Measurements from ENCODE around the gene CCDC69.

DNA sequence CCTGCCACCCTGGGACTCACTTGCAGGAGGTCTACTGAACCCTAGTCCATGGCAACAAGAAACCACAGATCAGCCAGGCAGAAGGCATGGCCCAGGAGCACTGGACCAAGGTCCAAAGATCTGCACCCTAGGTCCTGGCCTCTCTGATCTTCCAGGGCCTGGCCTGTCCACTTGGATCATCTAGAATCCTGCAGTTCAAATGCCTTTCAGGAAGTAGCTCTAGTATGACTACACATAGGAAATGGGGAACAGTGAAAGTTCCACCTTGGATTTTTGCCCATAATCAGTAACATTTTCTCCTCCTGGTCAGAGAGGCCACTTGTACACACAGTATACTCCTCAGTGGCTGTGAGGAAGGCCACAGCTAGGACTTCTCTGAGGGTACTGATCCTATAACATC is 77.8 kb downstream of the CCDC69 start:
- TF ChIP-seq, protein P1, sequence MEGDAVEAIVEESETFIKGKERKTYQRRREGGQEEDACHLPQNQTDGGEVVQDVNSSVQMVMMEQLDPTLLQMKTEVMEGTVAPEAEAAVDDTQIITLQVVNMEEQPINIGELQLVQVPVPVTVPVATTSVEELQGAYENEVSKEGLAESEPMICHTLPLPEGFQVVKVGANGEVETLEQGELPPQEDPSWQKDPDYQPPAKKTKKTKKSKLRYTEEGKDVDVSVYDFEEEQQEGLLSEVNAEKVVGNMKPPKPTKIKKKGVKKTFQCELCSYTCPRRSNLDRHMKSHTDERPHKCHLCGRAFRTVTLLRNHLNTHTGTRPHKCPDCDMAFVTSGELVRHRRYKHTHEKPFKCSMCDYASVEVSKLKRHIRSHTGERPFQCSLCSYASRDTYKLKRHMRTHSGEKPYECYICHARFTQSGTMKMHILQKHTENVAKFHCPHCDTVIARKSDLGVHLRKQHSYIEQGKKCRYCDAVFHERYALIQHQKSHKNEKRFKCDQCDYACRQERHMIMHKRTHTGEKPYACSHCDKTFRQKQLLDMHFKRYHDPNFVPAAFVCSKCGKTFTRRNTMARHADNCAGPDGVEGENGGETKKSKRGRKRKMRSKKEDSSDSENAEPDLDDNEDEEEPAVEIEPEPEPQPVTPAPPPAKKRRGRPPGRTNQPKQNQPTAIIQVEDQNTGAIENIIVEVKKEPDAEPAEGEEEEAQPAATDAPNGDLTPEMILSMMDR (IDR thresholded peaks at IDR 0.05 in 4 of 5, conservative IDR thresholded peaks at IDR 0.05 in 1 of 5) = no peak
- no peak for TF ChIP-seq POLR2A (IDR thresholded peaks at IDR 0.05)

Measured in gastrocnemius medialis (tissue), 4 donors.